CD4-positive, alpha-beta T cell (primary cell): ENCODE results near the gene OTOL1. TPM values are rescaled to one million over a fixed set of nuclear protein-coding genes. Genes with fewer than 3 reads are reported as not detected.

Experiments
- ATAC-seq: fragments of 200-7000 bp; cut with Tn5 transposase; one replicate; pipeline ENCODE4 v1.10.0; 2022; ENCODE audit warnings: mild to moderate bottlenecking; ENCODE audit not compliant: poor library complexity
- CTCF ChIA-PET: fragments of 350-600 bp; sonication (Branson Sonifier 250); formaldehyde crosslinking; loops from one replicate; lab custom pipeline; 2021; ENCODE audit warnings: antibody characterized with exemption, inconsistent platforms; lab: Charles Lee
- POLR2A ChIA-PET: fragments of 350-600 bp; sonication (Branson Sonifier 250); formaldehyde crosslinking; loops from one replicate; lab custom pipeline; 2021; ENCODE audit warnings: antibody characterized with exemption, inconsistent platforms; lab: Charles Lee
- DNase-seq, 14 experiments: peaks; one replicate each; pipeline ENCODE4 v3.0.0-alpha.2; 2013 to 2020; ENCODE audit warnings: mixed read lengths in 2 of 14
- H3K27ac ChIP-seq, 2 donors: one replicate each; pipeline versions ENCODE4 v1.5.1 to v1.7.0; 2013; ENCODE audit warnings: low read length in 2 of 2, low read depth in 1 of 2, mild to moderate bottlenecking in 1 of 2
- H3K27me3 ChIP-seq, 2 experiments: 1 replicate in 1 of 2; 2 replicates in 1 of 2; pipeline versions ENCODE4 v1.6.1 to v1.7.0; 2013; ENCODE audit warnings: low read length in 2 of 2, control low read depth in 1 of 2, mild to moderate bottlenecking in 1 of 2, moderate library complexity in 1 of 2; ENCODE audit not compliant: insufficient read depth in 2 of 2, control insufficient read depth in 1 of 2
- H3K36me3 ChIP-seq: one replicate; pipeline ENCODE4 v1.6.1; 2013; ENCODE audit warnings: low read length, control low read depth; ENCODE audit not compliant: insufficient read depth
- H3K4me1 ChIP-seq: one replicate; pipeline ENCODE4 v1.6.1; 2013; ENCODE audit warnings: low read length, control low read depth; ENCODE audit not compliant: insufficient read depth
- H3K4me3 ChIP-seq: one replicate; pipeline ENCODE4 v1.5.1; 2013; ENCODE audit warnings: mild to moderate bottlenecking, low read length, moderate library complexity
- H3K9me3 ChIP-seq, 2 experiments: 1 replicate in 1 of 2; 2 replicates in 1 of 2; pipeline versions ENCODE4 v1.6.1 to v1.7.0; 2013; ENCODE audit warnings: low read length in 2 of 2, mild to moderate bottlenecking in 2 of 2, control low read depth in 1 of 2, moderate library complexity in 1 of 2; ENCODE audit not compliant: control insufficient read depth in 1 of 2, insufficient read depth in 1 of 2
- H3K27ac Mint-ChIP-seq: one replicate; pipeline ENCODE4 v1.8.0; 2020; ENCODE audit warnings: mixed read lengths
- H3K27me3 Mint-ChIP-seq: one replicate; pipeline ENCODE4 v1.8.0; 2021; ENCODE audit warnings: mixed read lengths
- H3K36me3 Mint-ChIP-seq: one replicate; pipeline ENCODE4 v1.8.0; 2021; ENCODE audit warnings: low read depth, mixed read lengths
- H3K4me1 Mint-ChIP-seq: one replicate; pipeline ENCODE4 v1.8.0; 2021; ENCODE audit warnings: low read depth, mixed read lengths
- H3K4me3 Mint-ChIP-seq: one replicate; pipeline ENCODE4 v1.8.0; 2020; ENCODE audit warnings: mild to moderate bottlenecking, mixed read lengths
- H3K9me3 Mint-ChIP-seq: one replicate; pipeline ENCODE4 v1.8.0; 2020; ENCODE audit warnings: mixed read lengths
- intact Hi-C, 2 experiments: fragments of 100-400 bp; cut with DNase I in 1 of 2; cut with micrococcal nuclease in 1 of 2; formaldehyde crosslinking; loops; one replicate each; pipeline versions ENCODE4 v1.15.1 to v1.9.0; 2023 to 2025; cut with DNase I, micrococcal nuclease
- total RNA-seq, 174 experiments: library from RNA in 2 of 174; stranded (reverse) in 2 of 174; gene quantifications; one replicate each; pipeline ENCODE4 v1.2.3 and lab custom pipeline; 2021 to 2026
- TF ChIP-seq, protein P1 (sequence below): fragments of 200-600 bp; IDR thresholded peaks from one replicate; pipeline ENCODE4 v1.8.0; 2022; ENCODE audit warnings: antibody characterized with exemption, mild to moderate bottlenecking

The OTOL1 gene
- total RNA-seq, 2 experiments from 2014 or later, result not detected

DNA sequence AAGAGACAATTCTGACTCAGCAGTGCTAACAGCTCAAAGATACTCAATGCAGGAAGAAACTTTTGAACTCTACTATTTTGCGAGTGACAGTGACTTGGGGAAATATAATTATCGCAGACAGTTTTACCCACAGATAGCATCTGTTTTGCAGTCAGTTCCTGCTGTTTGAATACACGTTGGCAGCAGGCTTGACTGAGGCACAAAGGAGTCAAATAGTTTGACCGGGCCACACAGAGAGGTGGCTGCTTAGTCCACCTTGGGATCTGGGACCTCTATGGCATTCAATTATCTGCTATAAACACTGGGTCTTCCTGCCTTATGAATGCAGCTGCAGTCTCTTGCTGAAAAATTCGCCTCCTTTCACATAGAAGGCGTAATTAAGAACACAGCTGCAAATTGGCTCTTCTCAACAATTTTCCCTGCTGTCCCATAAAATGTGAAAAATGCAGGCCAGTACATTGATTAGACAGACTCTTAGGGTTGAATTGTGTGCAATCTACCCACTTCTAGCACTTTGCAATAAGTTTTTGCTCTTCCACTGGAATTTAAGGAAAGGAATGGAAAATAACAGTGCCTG is 56.5 kb downstream of the OTOL1 start:
- H3K27me3 ChIP-seq, result no peaks in the 10 kb centered on the region
- POLR2A ChIA-PET, result no interaction called here
- H3K36me3 ChIP-seq, result no peaks in the 10 kb centered on the region
- no peaks in the 10 kb centered on the region for H3K4me1 ChIP-seq
- no peak overlapping the region for H3K27ac ChIP-seq
- CTCF ChIA-PET, result interaction anchor here (1.0 kb wide), 1 partner anchor 56 kb away, joined by 3 read pairs; the partner anchor contains the start of gene OTOL1
- H3K4me3 ChIP-seq, result no peak overlapping the region
- Mint-ChIP-seq H3K36me3 (no peaks in the 10 kb centered on the region), H3K9me3 (no peaks in the 10 kb centered on the region), H3K27ac (no peak overlapping the region), H3K4me3 (no peak overlapping the region), H3K4me1 (no peaks in the 10 kb centered on the region), H3K27me3 (peaks cover 9% of the 10 kb centered on the region)
- TF ChIP-seq, protein P1, sequence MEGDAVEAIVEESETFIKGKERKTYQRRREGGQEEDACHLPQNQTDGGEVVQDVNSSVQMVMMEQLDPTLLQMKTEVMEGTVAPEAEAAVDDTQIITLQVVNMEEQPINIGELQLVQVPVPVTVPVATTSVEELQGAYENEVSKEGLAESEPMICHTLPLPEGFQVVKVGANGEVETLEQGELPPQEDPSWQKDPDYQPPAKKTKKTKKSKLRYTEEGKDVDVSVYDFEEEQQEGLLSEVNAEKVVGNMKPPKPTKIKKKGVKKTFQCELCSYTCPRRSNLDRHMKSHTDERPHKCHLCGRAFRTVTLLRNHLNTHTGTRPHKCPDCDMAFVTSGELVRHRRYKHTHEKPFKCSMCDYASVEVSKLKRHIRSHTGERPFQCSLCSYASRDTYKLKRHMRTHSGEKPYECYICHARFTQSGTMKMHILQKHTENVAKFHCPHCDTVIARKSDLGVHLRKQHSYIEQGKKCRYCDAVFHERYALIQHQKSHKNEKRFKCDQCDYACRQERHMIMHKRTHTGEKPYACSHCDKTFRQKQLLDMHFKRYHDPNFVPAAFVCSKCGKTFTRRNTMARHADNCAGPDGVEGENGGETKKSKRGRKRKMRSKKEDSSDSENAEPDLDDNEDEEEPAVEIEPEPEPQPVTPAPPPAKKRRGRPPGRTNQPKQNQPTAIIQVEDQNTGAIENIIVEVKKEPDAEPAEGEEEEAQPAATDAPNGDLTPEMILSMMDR, result no peak
- intact Hi-C loops, result no loop called here
- DNase-seq (no peak), ATAC-seq (no peak)
- H3K9me3 ChIP-seq, result no peaks in the 10 kb centered on the region

Other genes starting within 250 kb of the OTOL1 start
- gene SPTSSB, start 125.3 kb upstream of the OTOL1 start, total RNA-seq, result under 1 TPM in 1 of 2 experiments, not detected in 1; 0.11 TPM